HPDE6-E6E7 (cell line): ENCODE results near the gene SRRT.
"Not testable (repeated sequence)": the region's sequence is repeated elsewhere in the genome, so short reads cannot be mapped to it uniquely, and the experiment has no call there.

Experiments
- DNase-seq: peaks from one replicate; pipeline ENCODE4 v3.0.0; 2011; ENCODE audit warnings: missing footprints; ENCODE audit errors: extremely low spot score

SRRT gene

DNA sequence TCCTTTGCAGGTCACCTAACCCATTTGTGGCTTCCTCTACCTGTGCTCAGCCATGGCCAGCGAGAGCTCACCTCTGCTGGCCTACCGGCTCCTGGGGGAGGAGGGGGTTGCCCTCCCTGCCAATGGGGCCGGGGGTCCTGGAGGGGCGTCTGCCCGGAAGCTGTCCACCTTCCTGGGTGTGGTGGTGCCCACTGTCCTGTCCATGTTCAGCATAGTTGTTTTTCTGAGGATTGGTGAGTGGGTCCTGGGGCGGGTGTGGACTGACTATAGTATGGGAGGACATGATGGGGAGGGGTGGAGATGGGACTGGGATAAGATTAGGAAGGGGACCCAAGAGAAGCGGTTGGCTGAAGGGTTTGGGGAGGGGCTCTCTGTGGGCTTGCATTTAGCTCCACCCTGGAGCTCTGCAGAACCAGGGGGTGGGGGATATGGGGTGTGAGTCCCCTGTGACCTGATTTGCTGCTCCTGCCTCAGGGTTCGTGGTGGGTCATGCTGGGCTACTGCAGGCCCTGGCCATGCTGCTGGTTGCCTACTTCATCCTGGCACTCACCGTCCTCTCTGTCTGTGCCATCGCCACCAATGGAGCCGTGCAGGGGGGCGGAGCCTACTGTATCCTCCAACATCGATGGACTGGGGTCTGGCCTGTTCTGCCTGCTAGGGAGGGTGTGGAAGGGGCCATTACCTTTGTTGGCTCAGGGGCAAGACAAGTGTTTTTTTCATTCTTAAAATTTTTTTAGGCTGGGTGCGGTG, 20.6 kb upstream of the SRRT start:
- DNase-seq, result no peak

- DNase-seq, result not testable (repeated sequence)
These were observed 20.0 kb upstream of the SRRT start for GRCh38 chr7:100854899-100855298.

- no peak for DNase-seq
These were observed 19.4 kb upstream of the SRRT start for GRCh38 chr7:100855515-100855914.

- DNase-seq, result no peak
These were observed 18.0 kb upstream of the SRRT start for GRCh38 chr7:100856871-100857282.

- no peak for DNase-seq
These were observed 15.0 kb upstream of the SRRT start for GRCh38 chr7:100859856-100860255.

GRCh38 chr7:100860702-100861615, 13.9 kb upstream of the SRRT start:
- no peak for DNase-seq

- DNase-seq, result no peak
These were observed 13.3 kb upstream of the SRRT start for GRCh38 chr7:100861616-100861985.

DNA sequence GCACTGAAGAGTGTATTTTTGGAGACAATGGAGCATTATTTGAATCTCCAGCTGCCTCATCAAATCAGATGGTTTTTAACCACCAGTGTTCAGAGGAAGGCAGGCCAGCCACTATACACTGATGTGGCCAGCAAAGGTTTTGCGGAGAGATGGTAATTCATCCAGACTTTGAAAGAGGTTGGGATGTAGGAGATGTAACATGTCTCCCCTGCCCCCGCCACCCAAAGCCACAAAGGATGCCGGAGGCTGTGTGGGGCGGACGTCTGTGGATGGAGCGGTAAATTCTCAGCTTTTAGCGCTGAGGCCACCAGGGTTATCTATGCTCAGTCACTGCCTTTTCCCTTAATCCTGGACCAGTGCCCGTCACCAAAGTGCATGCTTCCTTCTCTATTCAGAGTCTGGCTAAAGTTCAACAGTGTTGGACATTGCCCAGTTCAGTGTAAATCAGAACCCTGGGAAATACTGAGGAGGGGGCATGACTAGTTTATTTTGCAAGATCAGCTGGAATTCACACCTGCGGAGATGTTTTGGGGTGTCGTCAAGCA, 11.4 kb upstream of the SRRT start:
- DNase-seq, result no peak

- DNase-seq, result no peak
These were observed 10.5 kb upstream of the SRRT start for GRCh38 chr7:100864263-100864845.

GRCh38 chr7:100865372-100865911, 9.5 kb upstream of the SRRT start:
- peak; percentile 97 for DNase-seq

- peak; percentile 47 for DNase-seq
These were observed 8.8 kb upstream of the SRRT start for GRCh38 chr7:100865938-100866728.

DNA sequence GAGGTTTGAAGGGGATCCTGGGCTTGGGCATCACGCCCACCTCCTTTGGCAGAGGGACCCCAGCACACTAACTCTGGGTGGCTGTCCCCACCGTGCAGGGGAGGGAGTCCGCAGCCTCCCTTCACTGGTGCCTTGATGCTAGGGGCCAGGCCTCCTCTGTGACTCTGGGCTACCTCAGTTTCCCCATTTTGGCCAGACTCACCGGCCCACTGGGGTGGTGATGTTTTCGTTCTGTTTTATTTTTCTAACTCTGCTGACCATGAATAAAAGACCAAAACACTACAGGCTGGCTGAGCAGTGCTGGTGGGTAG, 8.2 kb upstream of the SRRT start:
- DNase-seq, result no peak

DNA sequence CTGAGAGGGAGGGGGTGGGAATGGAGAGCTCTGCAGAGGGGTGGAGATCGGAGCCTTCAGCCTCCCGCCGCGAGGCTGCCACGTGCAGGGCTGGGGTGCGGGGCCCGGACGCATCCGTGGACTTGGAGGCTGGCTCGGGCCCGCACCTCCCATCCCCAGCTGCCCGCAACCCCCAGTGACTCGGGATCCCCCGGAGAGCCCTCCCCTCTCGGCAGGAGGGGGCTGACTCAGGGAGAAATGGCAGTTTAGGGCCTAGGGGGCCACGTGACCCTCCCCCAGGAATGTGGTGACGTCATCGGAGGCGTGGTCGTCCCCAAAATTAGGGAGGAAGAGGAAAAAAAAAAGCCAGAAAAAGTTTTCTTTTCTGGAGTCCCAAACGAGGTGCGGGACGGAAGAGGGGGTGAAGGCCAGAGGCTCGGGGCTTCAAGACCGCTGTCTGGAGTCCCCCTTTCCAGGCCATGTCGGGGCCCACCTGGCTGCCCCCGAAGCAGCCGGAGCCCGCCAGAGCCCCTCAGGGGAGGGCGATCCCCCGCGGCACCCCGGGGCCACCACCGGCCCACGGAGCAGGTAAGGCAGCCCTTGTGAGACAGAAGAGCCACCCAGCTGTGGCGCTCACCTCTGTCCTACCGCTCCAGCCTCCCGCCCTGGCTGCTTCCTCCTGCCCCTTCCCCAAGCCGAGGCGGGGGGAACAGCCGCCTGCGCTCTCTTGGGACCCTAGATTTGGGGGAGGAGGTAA, 7.7 kb upstream of the SRRT start, which contains the start of gene TRIP6:
Gene TRIP6 (plus strand): TSS at position 348 of the 736 bp plus-strand sequence. CDS start 111 bp downstream, at position 459.
- DNase-seq, result peak; percentile 88

DNA sequence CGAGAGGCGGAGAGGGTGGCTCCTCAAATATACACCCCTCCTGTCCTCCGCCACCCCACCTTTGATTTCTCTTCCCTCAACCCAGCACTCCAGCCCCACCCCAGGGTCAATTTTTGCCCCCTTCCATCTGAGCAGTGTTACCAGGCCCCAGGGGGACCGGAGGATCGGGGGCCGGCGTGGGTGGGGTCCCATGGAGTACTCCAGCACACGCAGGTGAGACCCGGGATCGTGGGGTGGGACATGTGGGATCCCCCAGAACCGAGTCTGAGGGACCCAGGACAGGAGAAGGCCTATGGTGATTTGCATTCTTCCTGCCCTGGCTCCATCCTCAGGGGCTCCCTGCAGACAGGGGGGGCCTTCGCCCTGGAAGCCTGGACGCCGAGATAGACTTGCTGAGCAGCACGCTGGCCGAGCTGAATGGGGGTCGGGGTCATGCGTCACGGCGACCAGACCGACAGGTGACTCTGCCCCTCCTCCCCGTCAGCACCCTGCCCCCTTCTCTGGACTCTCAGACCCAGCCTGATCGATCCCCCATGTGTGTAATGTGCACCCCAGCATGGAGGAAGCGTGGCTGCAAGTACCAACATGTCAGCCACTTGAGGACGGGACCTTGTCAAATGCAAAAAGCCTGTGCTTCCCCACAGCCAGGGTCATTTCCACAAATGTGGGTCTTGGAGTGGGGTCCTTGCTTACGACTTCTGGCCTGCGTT, 7.0 kb upstream of the SRRT start:
- DNase-seq, result peak; percentile 37

- DNase-seq, result no peak
These were observed 1.2 kb upstream of the SRRT start for GRCh38 chr7:100873599-100874299.

DNA sequence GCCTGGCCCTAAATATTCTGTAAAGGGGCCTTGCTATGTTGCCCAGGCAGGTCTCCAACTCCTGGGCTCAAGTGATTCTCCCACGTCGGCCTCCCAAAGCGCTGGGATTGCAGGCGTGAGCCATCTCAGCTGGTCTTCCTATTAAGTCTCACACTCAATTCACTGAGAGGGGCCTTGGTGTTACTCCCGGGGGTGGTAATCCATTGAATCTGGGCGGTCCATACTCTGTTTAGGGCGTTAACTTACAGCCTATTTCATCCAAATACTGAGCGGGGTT, 665 bp upstream of the SRRT start:
- no peak for DNase-seq

DNA sequence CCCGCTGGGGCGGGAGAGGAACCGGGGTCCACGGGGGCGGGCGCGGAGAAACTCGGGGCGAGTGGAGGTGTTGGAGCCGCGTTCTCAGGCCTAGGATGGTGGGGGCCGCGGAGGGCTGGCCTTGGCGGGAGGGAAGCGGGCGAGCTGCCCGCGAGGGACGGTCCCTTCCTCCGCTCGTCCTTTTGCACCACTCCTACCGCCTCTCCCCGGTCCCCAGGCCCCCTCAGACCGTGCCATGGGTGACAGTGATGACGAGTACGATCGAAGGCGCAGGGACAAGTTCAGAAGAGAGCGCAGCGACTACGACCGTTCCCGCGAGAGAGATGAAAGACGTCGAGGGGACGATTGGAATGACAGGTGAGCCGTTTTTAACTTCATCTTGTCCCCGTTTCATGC, 451 bp downstream of the SRRT start:
- DNase-seq, result no peak

GRCh38 chr7:100878013-100878412, 3.1 kb downstream of the SRRT start:
- DNase-seq, result no peak

- DNase-seq, result no peak
These were observed 3.8 kb downstream of the SRRT start for GRCh38 chr7:100878685-100879084.
